CD4-positive, alpha-beta T cell treated with Interleukin-1 beta for 1 hour (primary cell): ENCODE results near the gene RETREG1.
"Not testable (repeated sequence)": the region's sequence is repeated elsewhere in the genome, so short reads cannot be mapped to it uniquely, and the experiment has no call there.

Experiments used
- DNase-seq, 2 donors: peaks; one replicate each; pipeline ENCODE4 v3.0.0-alpha.2; 2020 to 2022

RETREG1 gene

GRCh38 chr5:16446993-16447392 is 169.8 kb downstream of the RETREG1 start:
- no peak for DNase-seq

GRCh38 chr5:16437977-16438376 is 178.8 kb downstream of the RETREG1 start:
- DNase-seq = no peak

- DNase-seq = not testable (repeated sequence)
Measured at GRCh38 chr5:16436065-16436682, 180.6 kb downstream of the RETREG1 start.

GRCh38 chr5:16431490-16431889 is 185.3 kb downstream of the RETREG1 start:
- no peak for DNase-seq

- no peak for DNase-seq
Measured at GRCh38 chr5:16430349-16431089, 186.3 kb downstream of the RETREG1 start.

- DNase-seq = no peak
Measured at GRCh38 chr5:16428359-16428758, 188.4 kb downstream of the RETREG1 start.

- no peak for DNase-seq
Measured at GRCh38 chr5:16427587-16427986, 189.2 kb downstream of the RETREG1 start.
